GM19240 (cell line): ENCODE results near the gene PSMB2.
A peak's percentile ranks its signal among the peaks of the same experiment; 100 is the strongest.
"Not testable (repeated sequence)": the region's sequence is repeated elsewhere in the genome, so short reads cannot be mapped to it uniquely, and the experiment has no call there.

Source experiments
- DNase-seq: peaks from one replicate; pipeline ENCODE4 v3.0.0; 2011; ENCODE audit warnings: low spot score; ENCODE audit not compliant: insufficient read length

Gene PSMB2

GRCh38 chr1:35641233-35641866 lies at the start of gene PSMB2:
PSMB2 (minus strand) TSS chr1:35641526; CDS start chr1:35641432, 94 bp downstream.
- DNase-seq: peak; percentile 87

GRCh38 chr1:35691080-35691479 lies 49.8 kb upstream of the PSMB2 start:
- no peak for DNase-seq

- not testable (repeated sequence) for DNase-seq
These were observed 48.8 kb upstream of the PSMB2 start for GRCh38 chr1:35690103-35690502.

- no peak for DNase-seq
These were observed 46.8 kb upstream of the PSMB2 start for GRCh38 chr1:35688161-35688560.

GRCh38 chr1:35683012-35683411 lies 41.7 kb upstream of the PSMB2 start:
- no peak for DNase-seq

GRCh38 chr1:35680271-35680670 lies 38.9 kb upstream of the PSMB2 start:
- DNase-seq: no peak

- no peak for DNase-seq
These were observed 34.4 kb upstream of the PSMB2 start for GRCh38 chr1:35675773-35676172.

GRCh38 chr1:35674111-35674510 lies 32.8 kb upstream of the PSMB2 start:
- no peak for DNase-seq

GRCh38 chr1:35672116-35672515 lies 30.8 kb upstream of the PSMB2 start:
- DNase-seq: no peak

GRCh38 chr1:35668506-35668905 lies 27.2 kb upstream of the PSMB2 start:
- no peak for DNase-seq

GRCh38 chr1:35666916-35667315 lies 25.6 kb upstream of the PSMB2 start:
- DNase-seq: no peak

GRCh38 chr1:35666216-35666615 lies 24.9 kb upstream of the PSMB2 start:
- no peak for DNase-seq

- no peak for DNase-seq
These were observed 22.1 kb upstream of the PSMB2 start for GRCh38 chr1:35663434-35663833.

- DNase-seq: no peak
These were observed 20.1 kb upstream of the PSMB2 start for GRCh38 chr1:35661474-35661795.

GRCh38 chr1:35660581-35661473 lies 19.5 kb upstream of the PSMB2 start:
- DNase-seq: no peak

GRCh38 chr1:35659589-35659988 lies 18.3 kb upstream of the PSMB2 start:
- DNase-seq: no peak

GRCh38 chr1:35657851-35658250 lies 16.5 kb upstream of the PSMB2 start:
- no peak for DNase-seq

- DNase-seq: no peak
These were observed 15.5 kb upstream of the PSMB2 start for GRCh38 chr1:35656863-35657232.

GRCh38 chr1:35656148-35656862 lies 15.0 kb upstream of the PSMB2 start:
- DNase-seq: no peak

- DNase-seq: no peak
These were observed 13.9 kb upstream of the PSMB2 start for GRCh38 chr1:35655196-35655595.

GRCh38 chr1:35650416-35650815 lies 9.1 kb upstream of the PSMB2 start:
- no peak for DNase-seq

GRCh38 chr1:35646043-35646442 lies 4.7 kb upstream of the PSMB2 start:
- DNase-seq: no peak
